PC-9 (cell line): ENCODE results near the gene PLOD3. TPM values are rescaled to one million over a fixed set of nuclear protein-coding genes. Genes with fewer than 3 reads are reported as not detected.

Source experiments
- BruUV-seq: library from RNA; stranded (reverse); fragments of 400-500 nt; replicated peaks from 2 replicates; lab custom pipeline; 2021; lab: Mats Ljungman, UMichigan
- CTCF ChIA-PET: fragments of 300-600 bp; sonication (Branson Sonifier 250); formaldehyde crosslinking; loops from one replicate; lab custom pipeline; 2022; ENCODE audit warnings: antibody characterized with exemption; lab: Charles Lee
- POLR2A ChIA-PET: fragments of 300-600 bp; sonication (Branson Sonifier 250); formaldehyde crosslinking; loops from one replicate; lab custom pipeline; 2022; ENCODE audit warnings: antibody characterized with exemption; ENCODE audit not compliant: unreplicated experiment; lab: Charles Lee
- DNase-seq, 2 experiments: peaks; one replicate each; pipeline versions ENCODE4 v3.0.0 to v3.0.0-alpha.2; 2015 to 2022; ENCODE audit warnings: mixed read lengths in 1 of 2
- H2AFZ ChIP-seq: fragments of 200-600 bp; sonication (generic); 2 replicates; pipeline ENCODE4 v1.8.1; 2017; ENCODE audit warnings: antibody characterized with exemption
- H3F3A ChIP-seq: fragments of 200-600 bp; sonication (generic); 2 replicates; pipeline ENCODE4 v1.8.1; 2017; ENCODE audit warnings: antibody characterized with exemption, mild to moderate bottlenecking, low read depth; ENCODE audit not compliant: insufficient read depth
- H3K27ac ChIP-seq: fragments of 200-600 bp; sonication (generic); 2 replicates; pipeline ENCODE4 v1.6.1; 2016; ENCODE audit warnings: mixed run types
- H3K27me3 ChIP-seq: fragments of 200-600 bp; sonication (generic); 2 replicates; pipeline ENCODE4 v1.6.1; 2016; ENCODE audit warnings: low read depth, mixed run types; ENCODE audit not compliant: insufficient read depth
- H3K36me3 ChIP-seq: fragments of 200-600 bp; sonication (generic); 2 replicates; pipeline ENCODE4 v1.6.1; 2016; ENCODE audit warnings: low read depth, mixed run types
- H3K4me1 ChIP-seq: fragments of 200-600 bp; sonication (generic); replicated peaks from 2 replicates; pipeline ENCODE4 v1.6.1; 2016; ENCODE audit warnings: mixed run types; ENCODE audit not compliant: insufficient read depth
- H3K4me2 ChIP-seq: fragments of 200-600 bp; sonication (generic); 2 replicates; pipeline ENCODE4 v1.6.1; 2017; ENCODE audit warnings: mixed run types
- H3K4me3 ChIP-seq: fragments of 200-600 bp; sonication (generic); 2 replicates; pipeline ENCODE4 v1.6.1; 2016; ENCODE audit warnings: mixed run types
- H3K79me2 ChIP-seq: fragments of 200-600 bp; sonication (generic); 2 replicates; pipeline ENCODE4 v1.6.1; 2017; ENCODE audit warnings: low read depth, mixed run types
- H3K9me2 ChIP-seq: fragments of 200-600 bp; sonication (generic); 2 replicates; pipeline ENCODE4 v1.8.1; 2017; ENCODE audit warnings: mild to moderate bottlenecking; ENCODE audit not compliant: insufficient read depth
- H3K9me3 ChIP-seq: fragments of 200-600 bp; sonication (generic); 2 replicates; pipeline ENCODE4 v1.8.1; 2016; ENCODE audit warnings: low read depth; ENCODE audit not compliant: insufficient read depth
- H4K20me1 ChIP-seq: fragments of 200-600 bp; sonication (generic); 2 replicates; pipeline ENCODE4 v1.8.1; 2017; ENCODE audit not compliant: insufficient read depth
- EZH2 ChIP-seq: fragments of 200-600 bp; sonication (generic); IDR thresholded peaks from 2 replicates; pipeline ENCODE4 v1.8.0; 2017; ENCODE audit warnings: antibody characterized with exemption, low read depth
- intact Hi-C: fragments of 100-400 bp; cut with micrococcal nuclease; formaldehyde crosslinking; loops from one replicate; pipeline ENCODE4 v1.10.0; 2022; ENCODE audit not compliant: unreplicated experiment
- total RNA-seq: library from RNA; stranded (reverse); gene quantifications from 2 replicates; pipeline ENCODE4 v1.2.3, GENCODE V29; 2021
- TF ChIP-seq, protein P1 (sequence below): fragments of 200-600 bp; sonication (generic); conservative IDR thresholded peaks from 2 replicates; pipeline ENCODE4 v1.6.1; 2017; ENCODE audit warnings: mixed run types, antibody characterized with exemption, mild to moderate bottlenecking, moderate library complexity

Gene PLOD3
- total RNA-seq, 1 experiment from 2014 or later = 93.2 TPM

DNA sequence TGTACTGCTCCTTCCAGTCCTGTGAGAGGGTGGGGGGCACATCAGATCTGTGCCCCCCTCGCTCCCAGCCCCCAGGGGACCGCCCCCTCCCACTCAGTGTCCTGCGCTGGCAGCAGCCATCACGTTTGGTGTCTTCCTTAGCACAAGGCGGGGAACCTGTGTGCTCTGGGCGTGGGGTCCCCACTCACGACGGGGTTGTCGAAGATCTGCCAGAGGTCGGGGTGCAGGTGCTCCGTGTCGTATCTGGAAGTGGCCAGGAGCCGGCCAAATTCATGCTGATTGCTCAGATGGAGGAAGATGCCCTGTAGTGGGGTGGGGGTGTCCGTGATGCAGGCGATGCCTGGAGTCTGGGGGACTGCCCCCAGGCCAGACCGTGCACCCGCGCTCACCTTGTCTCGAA, 7.2 kb downstream of the PLOD3 start:
- H3K4me2 ChIP-seq = no peak overlapping the region
- BruUV-seq = no TSS peak
- no peaks in the 10 kb centered on the region for H3F3A ChIP-seq
- POLR2A ChIA-PET = interaction anchor here (0.6 kb wide), 1 partner anchor 952 kb away, joined by 10 read pairs; no protein-coding TSS in a partner anchor
- no peaks in the 10 kb centered on the region for H4K20me1 ChIP-seq
- no peaks in the 10 kb centered on the region for H3K79me2 ChIP-seq
- no peak overlapping the region for H2AFZ ChIP-seq
- no peaks in the 10 kb centered on the region for H3K27me3 ChIP-seq
- no peaks in the 10 kb centered on the region for H3K9me3 ChIP-seq
- no peaks in the 10 kb centered on the region for H3K36me3 ChIP-seq
- no peaks in the 10 kb centered on the region for H3K4me1 ChIP-seq
- CTCF ChIA-PET = interaction anchor here (0.6 kb wide), 1 partner anchor 15 kb away, joined by 3 read pairs; no protein-coding TSS in a partner anchor
- H3K9me2 ChIP-seq = no peaks in the 10 kb centered on the region
- TF ChIP-seq, protein P1, sequence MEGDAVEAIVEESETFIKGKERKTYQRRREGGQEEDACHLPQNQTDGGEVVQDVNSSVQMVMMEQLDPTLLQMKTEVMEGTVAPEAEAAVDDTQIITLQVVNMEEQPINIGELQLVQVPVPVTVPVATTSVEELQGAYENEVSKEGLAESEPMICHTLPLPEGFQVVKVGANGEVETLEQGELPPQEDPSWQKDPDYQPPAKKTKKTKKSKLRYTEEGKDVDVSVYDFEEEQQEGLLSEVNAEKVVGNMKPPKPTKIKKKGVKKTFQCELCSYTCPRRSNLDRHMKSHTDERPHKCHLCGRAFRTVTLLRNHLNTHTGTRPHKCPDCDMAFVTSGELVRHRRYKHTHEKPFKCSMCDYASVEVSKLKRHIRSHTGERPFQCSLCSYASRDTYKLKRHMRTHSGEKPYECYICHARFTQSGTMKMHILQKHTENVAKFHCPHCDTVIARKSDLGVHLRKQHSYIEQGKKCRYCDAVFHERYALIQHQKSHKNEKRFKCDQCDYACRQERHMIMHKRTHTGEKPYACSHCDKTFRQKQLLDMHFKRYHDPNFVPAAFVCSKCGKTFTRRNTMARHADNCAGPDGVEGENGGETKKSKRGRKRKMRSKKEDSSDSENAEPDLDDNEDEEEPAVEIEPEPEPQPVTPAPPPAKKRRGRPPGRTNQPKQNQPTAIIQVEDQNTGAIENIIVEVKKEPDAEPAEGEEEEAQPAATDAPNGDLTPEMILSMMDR = no peak
- TF ChIP-seq EZH2 = no peak
- DNase-seq = no peak
- no peak overlapping the region for H3K4me3 ChIP-seq
- intact Hi-C loops = no loop called here
- H3K27ac ChIP-seq = no peak overlapping the region

- Histone ChIP-seq H4K20me1 (no peaks in the 10 kb centered on the region), H3K4me3 (no peak overlapping the region), H3K9me3 (no peaks in the 10 kb centered on the region), H2AFZ (no peak overlapping the region), H3K4me1 (no peaks in the 10 kb centered on the region), H3K27me3 (no peaks in the 10 kb centered on the region), H3K79me2 (no peaks in the 10 kb centered on the region), H3K36me3 (no peaks in the 10 kb centered on the region), H3K4me2 (no peak overlapping the region), H3K27ac (no peak overlapping the region), H3K9me2 (no peaks in the 10 kb centered on the region), H3F3A (no peaks in the 10 kb centered on the region)
- BruUV-seq = no TSS peak
- intact Hi-C loops = no loop called here
- no peak for TF ChIP-seq EZH2
- TF ChIP-seq, protein P1 = no peak
- DNase-seq = no peak
- ChIA-PET CTCF (no interaction called here), POLR2A (interaction anchor here (0.6 kb wide), 1 partner anchor 1180 kb away, joined by 17 read pairs; no protein-coding TSS in a partner anchor)
Measured at GRCh38 chr7:101208794-101209193, 8.6 kb downstream of the PLOD3 start.

- no peaks in the 10 kb centered on the region for H3K9me2 ChIP-seq
- no peak overlapping the region for H3K27ac ChIP-seq
- CTCF ChIA-PET = interaction anchor here (0.6 kb wide), 1 partner anchor 13 kb away, joined by 3 read pairs; no protein-coding TSS in a partner anchor
- POLR2A ChIA-PET = no interaction called here
- no peaks in the 10 kb centered on the region for H3K27me3 ChIP-seq
- no peaks in the 10 kb centered on the region for H3K79me2 ChIP-seq
- no peak for DNase-seq
- no peak for TF ChIP-seq EZH2
- TF ChIP-seq, protein P1 = no peak
- no TSS peak for BruUV-seq
- no peaks in the 10 kb centered on the region for H3K36me3 ChIP-seq
- H4K20me1 ChIP-seq = no peaks in the 10 kb centered on the region
- H3F3A ChIP-seq = no peaks in the 10 kb centered on the region
- no peak overlapping the region for H3K4me3 ChIP-seq
- H3K4me1 ChIP-seq = no peaks in the 10 kb centered on the region
- no peaks in the 10 kb centered on the region for H3K9me3 ChIP-seq
- intact Hi-C loops = no loop called here
- no peak overlapping the region for H2AFZ ChIP-seq
- H3K4me2 ChIP-seq = no peak overlapping the region
Measured at GRCh38 chr7:101207459-101207858, 9.9 kb downstream of the PLOD3 start.
